Liver (tissue), 3 donors: ENCODE measurements around the gene ADGRL4.

Source experiments
- EGR1 ChIP-seq, 2 donors: IDR thresholded peaks; 2 replicates each; pipeline ENCODE4 v1.6.1; 2016 to 2018; ENCODE audit warnings: antibody characterized with exemption in 2 of 2, low read depth in 2 of 2
- JUND ChIP-seq, 2 donors: IDR thresholded peaks; 2 replicates each; pipeline ENCODE4 v1.6.1; 2016; ENCODE audit warnings: antibody characterized with exemption in 2 of 2
- NR2F2 ChIP-seq: IDR thresholded peaks from 2 replicates; pipeline ENCODE4 v1.6.1; 2016; ENCODE audit warnings: antibody characterized with exemption
- RAD21 ChIP-seq, 2 donors: IDR thresholded peaks; 2 replicates each; pipeline ENCODE4 v1.6.1; 2016; ENCODE audit warnings: antibody characterized with exemption in 2 of 2, mild to moderate bottlenecking in 2 of 2
- TAF1 ChIP-seq: conservative IDR thresholded peaks from 2 replicates; pipeline ENCODE4 v1.6.1; 2016; ENCODE audit warnings: antibody characterized with exemption, mild to moderate bottlenecking
- TF ChIP-seq, protein P1 (sequence below): fragments of 150-350 bp; IDR thresholded peaks from 2 replicates; pipeline ENCODE4 v1.5.1; 2017; ENCODE audit warnings: improper control_type of control experiment, low read depth, low read length; ENCODE audit not compliant: missing input control
- donor health status: healthy.
- donor health status: healthy.

DNA sequence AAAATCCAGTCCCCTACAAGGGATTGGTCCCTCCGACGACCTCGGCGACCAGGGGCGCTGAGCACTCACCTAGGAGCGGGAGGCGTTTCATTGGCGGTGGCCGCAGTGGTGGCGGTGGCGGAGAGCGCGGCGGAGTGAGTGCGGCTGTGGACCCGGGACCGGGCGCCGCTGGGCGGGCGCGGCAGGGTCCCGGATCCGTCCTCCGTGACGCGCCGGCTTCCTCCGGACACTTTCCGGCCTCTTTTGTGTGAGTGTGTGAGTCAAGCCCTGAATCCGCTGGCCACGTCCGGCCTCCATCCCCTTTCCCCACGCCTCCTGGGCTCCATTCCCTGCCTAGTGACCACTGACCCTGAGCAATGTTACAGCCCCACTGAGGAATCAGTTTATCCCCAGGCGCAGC lies at the start of gene ADGRL4:
- TF ChIP-seq, protein P1, sequence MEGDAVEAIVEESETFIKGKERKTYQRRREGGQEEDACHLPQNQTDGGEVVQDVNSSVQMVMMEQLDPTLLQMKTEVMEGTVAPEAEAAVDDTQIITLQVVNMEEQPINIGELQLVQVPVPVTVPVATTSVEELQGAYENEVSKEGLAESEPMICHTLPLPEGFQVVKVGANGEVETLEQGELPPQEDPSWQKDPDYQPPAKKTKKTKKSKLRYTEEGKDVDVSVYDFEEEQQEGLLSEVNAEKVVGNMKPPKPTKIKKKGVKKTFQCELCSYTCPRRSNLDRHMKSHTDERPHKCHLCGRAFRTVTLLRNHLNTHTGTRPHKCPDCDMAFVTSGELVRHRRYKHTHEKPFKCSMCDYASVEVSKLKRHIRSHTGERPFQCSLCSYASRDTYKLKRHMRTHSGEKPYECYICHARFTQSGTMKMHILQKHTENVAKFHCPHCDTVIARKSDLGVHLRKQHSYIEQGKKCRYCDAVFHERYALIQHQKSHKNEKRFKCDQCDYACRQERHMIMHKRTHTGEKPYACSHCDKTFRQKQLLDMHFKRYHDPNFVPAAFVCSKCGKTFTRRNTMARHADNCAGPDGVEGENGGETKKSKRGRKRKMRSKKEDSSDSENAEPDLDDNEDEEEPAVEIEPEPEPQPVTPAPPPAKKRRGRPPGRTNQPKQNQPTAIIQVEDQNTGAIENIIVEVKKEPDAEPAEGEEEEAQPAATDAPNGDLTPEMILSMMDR = no peak
- no peak for TF ChIP-seq EGR1 (IDR thresholded peaks at IDR 0.05; ENCODE audit: low read depth in 2 of 2)
- TF ChIP-seq RAD21 (IDR thresholded peaks at IDR 0.05) = no peak
- TF ChIP-seq JUND (IDR thresholded peaks at IDR 0.05) = no peak
- TF ChIP-seq NR2F2 = no peak
- no peak for TF ChIP-seq TAF1
